ENCODE results near the gene CUL3. TPM values are rescaled to one million over a fixed set of nuclear protein-coding genes. Genes with fewer than 3 reads are reported as not detected.

Gene CUL3
- total RNA-seq, 1 donor from 2014 or later, result 79.0 TPM

- intact Hi-C loops (cut with micrococcal nuclease), result no loop called here
Measured at GRCh38 chr2:224432003-224432579, 153.1 kb downstream of the CUL3 start.

DNA sequence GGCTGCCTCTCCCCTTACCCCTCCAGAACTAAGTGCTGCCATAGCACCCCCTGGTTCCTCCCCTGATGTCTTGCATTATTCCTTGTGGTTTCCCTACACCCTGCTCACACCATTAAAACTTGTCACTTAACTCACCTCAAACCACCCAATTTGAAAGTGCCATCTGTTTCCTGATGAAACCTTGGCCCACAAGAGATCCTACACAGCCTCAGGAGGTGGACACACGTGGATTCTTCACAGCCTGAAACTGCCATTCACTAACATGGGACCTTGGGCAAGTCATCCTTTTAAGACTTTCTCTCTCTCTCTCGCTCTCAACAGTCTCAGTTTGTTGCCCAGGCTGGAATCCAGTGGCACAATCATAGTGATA, 155.7 kb downstream of the CUL3 start:
- intact Hi-C loops (cut with micrococcal nuclease), result no loop called here

- intact Hi-C loops (cut with micrococcal nuclease), result no loop called here
Measured at GRCh38 chr2:224428787-224429440, 156.2 kb downstream of the CUL3 start.

DNA sequence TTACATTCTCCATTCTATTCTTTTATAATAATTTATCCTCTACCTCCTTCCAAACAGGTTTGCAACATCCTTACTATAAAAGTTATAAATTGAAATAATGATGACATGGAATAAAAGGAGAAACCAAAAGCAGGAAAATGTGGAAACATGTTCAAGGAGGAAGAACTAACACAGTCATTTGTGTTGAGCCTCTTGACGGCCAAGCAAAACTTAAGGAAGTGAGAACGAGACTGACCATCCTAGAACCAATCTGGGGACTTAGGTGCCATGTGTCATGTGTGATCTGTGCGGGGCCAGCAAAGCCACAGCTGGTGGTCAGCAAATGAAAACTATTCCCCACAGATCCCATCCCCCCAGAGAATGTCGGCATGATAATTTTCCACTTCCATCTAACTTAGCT, 157.7 kb downstream of the CUL3 start:
- intact Hi-C loops (cut with micrococcal nuclease), result no loop called here

- intact Hi-C loops (cut with micrococcal nuclease), result no loop called here
Measured at GRCh38 chr2:224426656-224427055, 158.5 kb downstream of the CUL3 start.

DNA sequence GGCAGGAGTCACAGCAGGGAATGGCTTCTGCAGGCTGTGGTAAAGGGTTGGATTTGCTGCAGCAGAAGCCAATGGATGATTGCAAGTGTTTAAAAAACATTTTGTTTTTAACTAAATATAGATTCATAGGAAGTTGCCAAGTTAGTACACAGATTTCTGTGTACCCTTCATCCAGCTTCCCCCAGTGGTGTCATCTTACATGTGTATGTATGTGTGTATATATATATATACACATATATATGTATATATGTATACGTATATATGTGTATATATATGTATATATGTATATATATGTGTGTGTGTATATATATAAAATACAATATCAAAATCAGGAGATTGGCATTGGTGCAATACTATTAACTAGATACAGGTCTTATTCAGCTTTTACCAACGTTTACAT, 164.1 kb downstream of the CUL3 start:
- intact Hi-C loops (cut with micrococcal nuclease), result no loop called here

Other genes with a start within 250 kb of the CUL3 start
- gene FAM124B, start 183.3 kb downstream of the CUL3 start, total RNA-seq, result 4.5 and 4.7 TPM in 2 replicates
- not detected in 2 replicates for gene CCDC195, start 131.0 kb upstream of the CUL3 start, total RNA-seq